Measurements from ENCODE around the gene TANGO2. TPM values are rescaled to one million over a fixed set of nuclear protein-coding genes. Genes with fewer than 3 reads are reported as not detected.

Gene TANGO2
- total and polyA plus RNA-seq, 9 of the 15 experiments (the other 6 are each of a cell fraction or from before 2014, with no cell fraction given) = 15.5 to 94.9 (median 70.1) TPM

- no peak for FAIRE-seq
Measured at GRCh38 chr22:19980766-19981165, 40.1 kb upstream of the TANGO2 start.

More at GRCh38 chr22:19980766-19981165, 40.1 kb upstream of the TANGO2 start:
- ChIA-PET CTCF (ENCODE audit: low intra/inter-chr PET ratio) (interaction anchor here (0.6 kb wide), 1 partner anchor 350 kb away, joined by 3 read pairs; no protein-coding TSS in a partner anchor), POLR2A (interaction anchor here (0.6 to 3.0 kb wide), 10 partner anchors 8 to 158 kb away, joined by 3 to 11 read pairs (median 4); no protein-coding TSS in a partner anchor)
- TF ChIP-seq ZNF764 (CRISPR knock-in tag; IDR thresholded peaks at IDR 0.05; ENCODE audit: low read depth) (0 out of 2 replicates have a peak, but pooled peaks have one; percentile 24), PML (IDR thresholded peaks at IDR 0.05; ENCODE audit: low read length) (0 out of 2 replicates have a peak, but pooled peaks have one; percentile 12), RBBP5 (IDR thresholded peaks at IDR 0.05; ENCODE audit: borderline replicate concordance, insufficient read depth, low read length, poor library complexity, severe bottlenecking) (peak; percentile 39), HOMEZ (CRISPR knock-in tag; IDR thresholded peaks at IDR 0.05) (no peak)
- TF ChIP-seq, protein P1, sequence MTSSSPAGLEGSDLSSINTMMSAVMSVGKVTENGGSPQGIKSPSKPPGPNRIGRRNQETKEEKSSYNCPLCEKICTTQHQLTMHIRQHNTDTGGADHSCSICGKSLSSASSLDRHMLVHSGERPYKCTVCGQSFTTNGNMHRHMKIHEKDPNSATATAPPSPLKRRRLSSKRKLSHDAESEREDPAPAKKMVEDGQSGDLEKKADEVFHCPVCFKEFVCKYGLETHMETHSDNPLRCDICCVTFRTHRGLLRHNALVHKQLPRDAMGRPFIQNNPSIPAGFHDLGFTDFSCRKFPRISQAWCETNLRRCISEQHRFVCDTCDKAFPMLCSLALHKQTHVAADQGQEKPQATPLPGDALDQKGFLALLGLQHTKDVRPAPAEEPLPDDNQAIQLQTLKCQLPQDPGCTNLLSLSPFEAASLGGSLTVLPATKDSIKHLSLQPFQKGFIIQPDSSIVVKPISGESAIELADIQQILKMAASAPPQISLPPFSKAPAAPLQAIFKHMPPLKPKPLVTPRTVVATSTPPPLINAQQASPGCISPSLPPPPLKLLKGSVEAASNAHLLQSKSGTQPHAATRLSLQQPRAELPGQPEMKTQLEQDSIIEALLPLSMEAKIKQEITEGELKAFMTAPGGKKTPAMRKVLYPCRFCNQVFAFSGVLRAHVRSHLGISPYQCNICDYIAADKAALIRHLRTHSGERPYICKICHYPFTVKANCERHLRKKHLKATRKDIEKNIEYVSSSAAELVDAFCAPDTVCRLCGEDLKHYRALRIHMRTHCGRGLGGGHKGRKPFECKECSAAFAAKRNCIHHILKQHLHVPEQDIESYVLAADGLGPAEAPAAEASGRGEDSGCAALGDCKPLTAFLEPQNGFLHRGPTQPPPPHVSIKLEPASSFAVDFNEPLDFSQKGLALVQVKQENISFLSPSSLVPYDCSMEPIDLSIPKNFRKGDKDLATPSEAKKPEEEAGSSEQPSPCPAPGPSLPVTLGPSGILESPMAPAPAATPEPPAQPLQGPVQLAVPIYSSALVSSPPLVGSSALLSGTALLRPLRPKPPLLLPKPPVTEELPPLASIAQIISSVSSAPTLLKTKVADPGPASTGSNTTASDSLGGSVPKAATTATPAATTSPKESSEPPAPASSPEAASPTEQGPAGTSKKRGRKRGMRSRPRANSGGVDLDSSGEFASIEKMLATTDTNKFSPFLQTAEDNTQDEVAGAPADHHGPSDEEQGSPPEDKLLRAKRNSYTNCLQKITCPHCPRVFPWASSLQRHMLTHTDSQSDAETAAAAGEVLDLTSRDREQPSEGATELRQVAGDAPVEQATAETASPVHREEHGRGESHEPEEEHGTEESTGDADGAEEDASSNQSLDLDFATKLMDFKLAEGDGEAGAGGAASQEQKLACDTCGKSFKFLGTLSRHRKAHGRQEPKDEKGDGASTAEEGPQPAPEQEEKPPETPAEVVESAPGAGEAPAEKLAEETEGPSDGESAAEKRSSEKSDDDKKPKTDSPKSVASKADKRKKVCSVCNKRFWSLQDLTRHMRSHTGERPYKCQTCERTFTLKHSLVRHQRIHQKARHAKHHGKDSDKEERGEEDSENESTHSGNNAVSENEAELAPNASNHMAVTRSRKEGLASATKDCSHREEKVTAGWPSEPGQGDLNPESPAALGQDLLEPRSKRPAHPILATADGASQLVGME (CRISPR knock-in tag; IDR thresholded peaks at IDR 0.05) = 0 out of 2 replicates have a peak, but pooled peaks have one; percentile 27
- ATAC-seq (no peak), DNase-seq (ENCODE audit: extremely low read depth in 1 of 4, low spot score in 3 of 4) (no peak)
- BruUV-seq (replicated peaks) = no TSS peak
- Histone ChIP-seq H3K4me1 (replicated peaks in 1 of 2; ENCODE audit: control insufficient read depth in 2 of 2, insufficient read depth in 2 of 2, low read length in 2 of 2) (peaks cover 5 to 78% of the 10 kb centered on the region in 2 experiments; a peak in 4 of 5 replicates), H4K20me1 (replicated peaks; ENCODE audit: control insufficient read depth, insufficient read depth, low read length) (peaks cover 43% of the 10 kb centered on the region), H3K4me3 (no peak overlapping the region), H3K27ac (ENCODE audit: extremely low read depth, low read depth, low read length) (no peak overlapping the region), H3K9me3 (replicated peaks; ENCODE audit: control insufficient read depth, insufficient read depth, low read depth, low read length) (no peaks in the 10 kb centered on the region), H3K4me2 (ENCODE audit: insufficient read depth, low read length) (no peak overlapping the region), H3K79me2 (ENCODE audit: control insufficient read depth, insufficient read depth, low read length) (no peaks in the 10 kb centered on the region), H3K36me3 (ENCODE audit: control insufficient read depth, insufficient read depth, low read length) (peaks cover 30% of the 10 kb centered on the region; the same call in 2 of the 3 replicates), H3K27me3 (ENCODE audit: control insufficient read depth in 2 of 2, insufficient read depth in 2 of 2, low read length in 2 of 2) (no peaks in the 10 kb centered on the region), H2AFZ (ENCODE audit: low read depth, low read length) (no peak overlapping the region), H3K9ac (ENCODE audit: insufficient read depth in 1 of 2, low read depth in 2 of 2, low read length in 2 of 2) (peak overlapping the region in 1 of 2 experiments; percentile 36; a peak in 2 of 4 replicates), H3K9me1 (ENCODE audit: control insufficient read depth, insufficient read depth, low read length) (peaks cover 17% of the 10 kb centered on the region)
- intact Hi-C loops (cut with micrococcal nuclease) = no loop called here
- in situ Hi-C loops (cut with MboI) = no loop called here
- 74% methylated on average over 7 of the region's 7 CpGs for WGBS (ENCODE audit: insufficient coverage, low coverage, missing lambda C conversion rate)

Data from K562 (cell line).